GM10847 (cell line): ENCODE results near the gene XIST.

Experiments
- POLR2A ChIP-seq: IDR thresholded peaks from 2 replicates; pipeline ENCODE4 v1.6.1; 2011; ENCODE audit not compliant: insufficient read length; ENCODE audit errors: extremely low read depth

Gene XIST

GRCh38 chrX:73840120-73840924 is 12.2 kb downstream of the XIST start:
- TF ChIP-seq POLR2A = no peak

- TF ChIP-seq POLR2A = no peak
Observed at GRCh38 chrX:73839152-73839551, 13.4 kb downstream of the XIST start.

GRCh38 chrX:73838123-73838522 is 14.4 kb downstream of the XIST start:
- TF ChIP-seq POLR2A = no peak

- TF ChIP-seq POLR2A = no peak
Observed at GRCh38 chrX:73836956-73837477, 15.5 kb downstream of the XIST start.

- no peak for TF ChIP-seq POLR2A
Observed at GRCh38 chrX:73834219-73834618, 18.3 kb downstream of the XIST start.

GRCh38 chrX:73832319-73832718 is 20.2 kb downstream of the XIST start:
- no peak for TF ChIP-seq POLR2A

- TF ChIP-seq POLR2A = no peak
Observed at GRCh38 chrX:73831500-73831899, 21.0 kb downstream of the XIST start.

- TF ChIP-seq POLR2A = no peak
Observed at GRCh38 chrX:73830489-73831414, 21.8 kb downstream of the XIST start.

GRCh38 chrX:73829890-73830466 is 22.5 kb downstream of the XIST start:
- TF ChIP-seq POLR2A = no peak

GRCh38 chrX:73828080-73828720 is 24.3 kb downstream of the XIST start:
- no peak for TF ChIP-seq POLR2A

- TF ChIP-seq POLR2A = no peak
Observed at GRCh38 chrX:73827406-73827805, 25.1 kb downstream of the XIST start.

GRCh38 chrX:73826996-73827395 is 25.5 kb downstream of the XIST start:
- no peak for TF ChIP-seq POLR2A

GRCh38 chrX:73825569-73825968 is 26.9 kb downstream of the XIST start:
- no peak for TF ChIP-seq POLR2A

GRCh38 chrX:73823473-73824004 is 29.0 kb downstream of the XIST start:
- no peak for TF ChIP-seq POLR2A

- no peak for TF ChIP-seq POLR2A
Observed at GRCh38 chrX:73822775-73823174, 29.7 kb downstream of the XIST start.
